ENCODE data around the gene IFIT1B. TPM values are rescaled to one million over a fixed set of nuclear protein-coding genes. Genes with fewer than 3 reads are reported as not detected.

Gene IFIT1B
- total RNA-seq, 2 experiments from 2014 or later, result 0.15 TPM; not detected in 1

GRCh38 chr10:89352802-89353201 lies 25.1 kb upstream of the IFIT1B start:
- ChIA-PET CTCF (interaction anchor here (1.1 kb wide), 1 partner anchor 16 kb away, joined by 6 read pairs; no protein-coding TSS in a partner anchor), POLR2A (interaction anchor here (1.7 to 1.9 kb wide), 2 partner anchors 20 to 39 kb away, joined by 4 to 5 read pairs; partner anchors contain the start of gene IFIT1)
- Mint-ChIP-seq H3K4me3 (no peak overlapping the region), H3K36me3 (ENCODE audit: low read depth) (no peaks in the 10 kb centered on the region), H3K9me3 (no peaks in the 10 kb centered on the region), H3K4me1 (peaks cover 25% of the 10 kb centered on the region), H3K27me3 (peaks cover 16% of the 10 kb centered on the region), H3K27ac (no peak overlapping the region)
- DNase-seq, result no peak

- H3K4me3 Mint-ChIP-seq, result no peak overlapping the region
- peaks cover 21% of the 10 kb centered on the region for H3K4me1 Mint-ChIP-seq
- H3K36me3 Mint-ChIP-seq (ENCODE audit: low read depth), result no peaks in the 10 kb centered on the region
- ChIA-PET POLR2A (interaction anchor here (1.1 kb wide), 1 partner anchor 23 kb away, joined by 3 read pairs; no protein-coding TSS in a partner anchor), CTCF (interaction anchor here (0.6 to 0.9 kb wide), 2 partner anchors 10 to 44 kb away, joined by 3 to 4 read pairs; no protein-coding TSS in a partner anchor)
- H3K9me3 Mint-ChIP-seq, result no peaks in the 10 kb centered on the region
- H3K27me3 Mint-ChIP-seq, result peaks cover 20% of the 10 kb centered on the region
- H3K27ac Mint-ChIP-seq, result no peak overlapping the region
- no peak for DNase-seq
These were observed 22.4 kb upstream of the IFIT1B start for GRCh38 chr10:89355394-89355931.

GRCh38 chr10:89357096-89357495 lies 20.8 kb upstream of the IFIT1B start:
- Mint-ChIP-seq H3K27ac (no peak overlapping the region), H3K36me3 (ENCODE audit: low read depth) (no peaks in the 10 kb centered on the region), H3K4me3 (no peak overlapping the region), H3K4me1 (peaks cover 5% of the 10 kb centered on the region), H3K27me3 (peaks cover 25% of the 10 kb centered on the region), H3K9me3 (no peaks in the 10 kb centered on the region)
- POLR2A ChIA-PET, result no interaction called here
- no peak for DNase-seq
- CTCF ChIA-PET, result no interaction called here

DNA sequence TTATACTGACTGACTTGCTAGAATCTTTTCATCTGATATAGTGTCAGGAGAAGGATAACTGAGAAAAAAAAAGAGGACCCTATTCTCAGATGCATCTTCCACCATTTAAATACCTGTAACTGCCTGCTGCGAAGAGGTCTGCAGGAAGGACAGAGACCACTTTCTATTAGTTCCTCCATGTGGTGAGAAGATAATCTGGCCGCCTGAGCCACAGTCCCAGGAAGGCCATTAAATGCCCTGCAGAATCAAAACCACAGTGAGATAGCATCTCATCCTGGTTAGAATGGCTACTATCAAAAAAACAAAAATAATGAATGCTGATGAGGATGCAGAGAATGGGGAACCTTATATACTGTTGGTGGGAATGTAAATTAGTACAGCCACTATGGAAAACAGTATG lies 19.9 kb upstream of the IFIT1B start:
- no peaks in the 10 kb centered on the region for H3K9me3 Mint-ChIP-seq
- ChIA-PET CTCF (interaction anchor here (0.9 kb wide), 1 partner anchor 10 kb away, joined by 3 read pairs; no protein-coding TSS in a partner anchor), POLR2A (no interaction called here)
- no peak overlapping the region for H3K27ac Mint-ChIP-seq
- no peak for DNase-seq
- H3K27me3 Mint-ChIP-seq, result peaks cover 25% of the 10 kb centered on the region
- H3K4me3 Mint-ChIP-seq, result no peak overlapping the region
- H3K4me1 Mint-ChIP-seq, result peaks cover under 1% of the 10 kb centered on the region
- no peaks in the 10 kb centered on the region for H3K36me3 Mint-ChIP-seq (ENCODE audit: low read depth)

DNA sequence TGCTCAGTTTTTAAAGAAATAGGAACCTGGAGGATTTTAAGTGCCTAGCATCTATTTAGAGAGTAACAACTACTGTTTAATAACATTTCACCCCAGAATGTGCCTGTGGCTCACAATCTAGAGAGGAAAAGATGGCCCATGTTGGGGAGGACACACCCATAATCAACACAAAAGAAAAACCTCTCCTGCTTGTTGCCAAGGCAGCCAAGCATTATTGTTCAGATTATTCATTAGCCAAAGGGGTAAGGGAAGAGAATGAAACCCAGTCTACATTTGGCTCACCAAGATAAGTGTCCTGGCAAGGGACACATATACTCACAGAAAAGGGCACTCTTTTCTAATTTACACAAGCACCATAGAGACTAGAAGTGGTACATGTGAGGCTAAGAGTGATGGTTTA lies 17.7 kb upstream of the IFIT1B start:
- no peaks in the 10 kb centered on the region for H3K36me3 Mint-ChIP-seq (ENCODE audit: low read depth)
- DNase-seq, result no peak
- no peaks in the 10 kb centered on the region for H3K9me3 Mint-ChIP-seq
- H3K4me3 Mint-ChIP-seq, result no peak overlapping the region
- ChIA-PET POLR2A (no interaction called here), CTCF (interaction anchor here (1.2 kb wide), 1 partner anchor 9 kb away, joined by 3 read pairs; no protein-coding TSS in a partner anchor)
- no peak overlapping the region for H3K27ac Mint-ChIP-seq
- peaks cover 20% of the 10 kb centered on the region for H3K27me3 Mint-ChIP-seq
- peaks cover 11% of the 10 kb centered on the region for H3K4me1 Mint-ChIP-seq

- Mint-ChIP-seq H3K36me3 (ENCODE audit: low read depth) (no peaks in the 10 kb centered on the region), H3K9me3 (no peaks in the 10 kb centered on the region), H3K4me1 (peaks cover 20% of the 10 kb centered on the region), H3K4me3 (no peak overlapping the region), H3K27me3 (peaks cover 17% of the 10 kb centered on the region), H3K27ac (no peak overlapping the region)
- POLR2A ChIA-PET, result no interaction called here
- DNase-seq, result no peak
- CTCF ChIA-PET, result no interaction called here
These were observed 14.9 kb upstream of the IFIT1B start for GRCh38 chr10:89362929-89363328.

- no peaks in the 10 kb centered on the region for H3K9me3 Mint-ChIP-seq
- H3K4me3 Mint-ChIP-seq, result no peak overlapping the region
- H3K36me3 Mint-ChIP-seq (ENCODE audit: low read depth), result no peaks in the 10 kb centered on the region
- no peak for DNase-seq
- POLR2A ChIA-PET, result interaction anchor here (0.5 kb wide), 1 partner anchor 24 kb away, joined by 3 read pairs; no protein-coding TSS in a partner anchor
- H3K4me1 Mint-ChIP-seq, result peaks cover 24% of the 10 kb centered on the region
- H3K27ac Mint-ChIP-seq, result no peak overlapping the region
- CTCF ChIA-PET, result interaction anchor here (1.2 kb wide), 1 partner anchor 9 kb away, joined by 3 read pairs; no protein-coding TSS in a partner anchor
- H3K27me3 Mint-ChIP-seq, result peaks cover 11% of the 10 kb centered on the region
These were observed 14.0 kb upstream of the IFIT1B start for GRCh38 chr10:89363729-89364442.

DNA sequence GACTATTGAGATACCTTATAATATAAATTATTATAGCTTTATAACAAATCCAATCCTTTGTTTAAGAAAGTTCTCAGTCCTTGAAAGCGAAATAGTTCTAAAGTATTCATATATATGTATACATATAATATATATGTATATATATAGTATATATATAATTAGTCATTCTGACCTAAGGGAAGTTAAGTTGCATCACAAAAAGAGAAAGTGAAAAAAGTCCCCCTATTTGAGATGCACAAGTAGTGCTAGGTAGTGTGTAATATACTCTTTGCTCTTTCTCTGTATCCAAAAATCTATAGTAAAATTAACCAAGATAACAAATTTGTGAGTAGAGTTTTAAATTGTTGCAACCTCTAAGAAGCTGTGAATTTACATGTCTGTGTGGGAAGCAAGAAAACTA lies 13.3 kb upstream of the IFIT1B start:
- H3K4me3 Mint-ChIP-seq, result no peak overlapping the region
- no peak for DNase-seq
- H3K27ac Mint-ChIP-seq, result no peak overlapping the region
- POLR2A ChIA-PET, result no interaction called here
- H3K36me3 Mint-ChIP-seq (ENCODE audit: low read depth), result no peaks in the 10 kb centered on the region
- H3K4me1 Mint-ChIP-seq, result peaks cover 29% of the 10 kb centered on the region
- peaks cover 11% of the 10 kb centered on the region for H3K27me3 Mint-ChIP-seq
- no peaks in the 10 kb centered on the region for H3K9me3 Mint-ChIP-seq
- CTCF ChIA-PET, result interaction anchor here (0.9 to 1.2 kb wide), 2 partner anchors 8 to 9 kb away, joined by 3 read pairs; no protein-coding TSS in a partner anchor

- Mint-ChIP-seq H3K4me3 (no peak overlapping the region), H3K27ac (no peak overlapping the region), H3K9me3 (no peaks in the 10 kb centered on the region), H3K4me1 (peaks cover 29% of the 10 kb centered on the region), H3K36me3 (ENCODE audit: low read depth) (no peaks in the 10 kb centered on the region), H3K27me3 (peaks cover 6% of the 10 kb centered on the region)
- no peak for DNase-seq
- ChIA-PET POLR2A (interaction anchor here (1.4 kb wide), 1 partner anchor 35 kb away, joined by 4 read pairs; no protein-coding TSS in a partner anchor), CTCF (interaction anchor here (0.6 to 1.9 kb wide), 3 partner anchors 9 to 150 kb away, joined by 3 to 5 read pairs (median 3); partner anchors contain the start of gene LIPA)
These were observed 10.3 kb upstream of the IFIT1B start for GRCh38 chr10:89367529-89367928.

GRCh38 chr10:89368129-89368528 lies 9.7 kb upstream of the IFIT1B start:
- Mint-ChIP-seq H3K27ac (no peak overlapping the region), H3K9me3 (no peaks in the 10 kb centered on the region), H3K4me1 (peaks cover 27% of the 10 kb centered on the region), H3K27me3 (peaks cover 6% of the 10 kb centered on the region), H3K4me3 (no peak overlapping the region), H3K36me3 (ENCODE audit: low read depth) (no peaks in the 10 kb centered on the region)
- CTCF ChIA-PET, result interaction anchor here (0.6 to 1.9 kb wide), 5 partner anchors 10 to 151 kb away, joined by 3 to 5 read pairs (median 4); partner anchors contain the start of genes IFIT5 and LIPA
- DNase-seq, result no peak
- POLR2A ChIA-PET, result interaction anchor here (1.4 kb wide), 1 partner anchor 36 kb away, joined by 4 read pairs; no protein-coding TSS in a partner anchor

- Mint-ChIP-seq H3K27me3 (peaks cover 9% of the 10 kb centered on the region), H3K9me3 (no peaks in the 10 kb centered on the region), H3K36me3 (ENCODE audit: low read depth) (no peaks in the 10 kb centered on the region), H3K27ac (no peak overlapping the region), H3K4me1 (peaks cover 18% of the 10 kb centered on the region), H3K4me3 (no peak overlapping the region)
- no peak for DNase-seq
- POLR2A ChIA-PET, result interaction anchor here (0.7 kb wide), 1 partner anchor 11 kb away, joined by 3 read pairs; no protein-coding TSS in a partner anchor
- CTCF ChIA-PET, result interaction anchor here (0.5 to 1.7 kb wide), 14 partner anchors 10 to 433 kb away, joined by 3 to 6 read pairs (median 4); partner anchors contain the start of gene IFIT5
These were observed 8.4 kb upstream of the IFIT1B start for GRCh38 chr10:89369156-89370105.

DNA sequence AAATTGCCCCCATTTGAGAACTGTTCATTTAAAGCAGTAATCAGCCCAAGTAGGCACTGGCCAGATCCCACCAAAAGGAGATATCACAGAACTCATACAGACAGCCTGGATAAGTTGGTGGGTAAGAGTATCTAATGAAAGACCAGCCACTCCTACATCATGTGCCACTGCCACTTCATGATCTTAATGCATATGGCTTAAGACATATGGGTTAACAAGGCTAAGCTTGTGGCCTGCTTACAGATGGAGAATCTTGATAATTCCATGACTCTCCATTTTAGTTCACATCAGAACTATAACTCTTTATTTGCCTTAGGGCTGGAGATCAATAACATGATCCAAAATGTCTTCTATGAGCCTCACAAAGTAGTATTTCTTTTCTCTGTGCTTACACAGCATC lies 6.8 kb upstream of the IFIT1B start:
- H3K27ac Mint-ChIP-seq, result no peak overlapping the region
- CTCF ChIA-PET, result interaction anchor here (0.9 kb wide), 1 partner anchor 33 kb away, joined by 3 read pairs; no protein-coding TSS in a partner anchor
- no peak overlapping the region for H3K4me3 Mint-ChIP-seq
- no peaks in the 10 kb centered on the region for H3K36me3 Mint-ChIP-seq (ENCODE audit: low read depth)
- DNase-seq, result no peak
- H3K9me3 Mint-ChIP-seq, result no peaks in the 10 kb centered on the region
- H3K4me1 Mint-ChIP-seq, result peaks cover 18% of the 10 kb centered on the region
- peaks cover 5% of the 10 kb centered on the region for H3K27me3 Mint-ChIP-seq
- POLR2A ChIA-PET, result no interaction called here

Measured in activated CD4-positive, alpha-beta memory T cell treated with anti-CD3 and anti-CD28 coated beads, Interleukin-2, amount 10 ng/mL, durations not matched to agents 7 days and 5 days (primary cell).